GM12878 (cell line): ENCODE results near the gene ADAM11. TPM values are rescaled to one million over a fixed set of nuclear protein-coding genes. Genes with fewer than 3 reads are reported as not detected.

Experiments used
- ATAC-seq: fragments of 200-7000 bp; cut with Tn5 transposase; 3 replicates; pipeline ENCODE4 v1.9.1; 2020; ENCODE audit warnings: mild to moderate bottlenecking, moderate library complexity
- BruUV-seq: library from RNA; stranded (reverse); fragments of 400-500 nt; replicated peaks from 2 replicates; lab custom pipeline; 2021; lab: Mats Ljungman, UMichigan
- CTCF ChIA-PET: fragments of 300-600 bp; sonication (Branson Sonifier 250); formaldehyde crosslinking; extraction: SDS; loops from one replicate; lab custom pipeline; 2021; ENCODE audit warnings: inconsistent platforms; lab: Yijun Ruan, JAX
- POLR2A ChIA-PET: fragments of 350-600 bp; formaldehyde crosslinking; extraction: SDS; loops from one replicate; lab custom pipeline; 2021; ENCODE audit warnings: inconsistent platforms; lab: Charles Lee
- RAD21 ChIA-PET: fragments of 300-600 bp; sonication (Branson Sonifier 250); formaldehyde crosslinking; loops from one replicate; lab custom pipeline; 2023; ENCODE audit warnings: antibody characterized with exemption; ENCODE audit not compliant: unreplicated experiment; lab: Charles Lee
- SMC1A ChIA-PET: fragments of 300-600 bp; sonication (Branson Sonifier 250); formaldehyde crosslinking; loops from one replicate; lab custom pipeline; 2023; ENCODE audit not compliant: unreplicated experiment, uncharacterized antibody; lab: Charles Lee
- DNase-seq: peaks from one replicate; pipeline ENCODE4 v3.0.0-alpha.2; 2011; ENCODE audit warnings: low read depth, low spot score
- FAIRE-seq: peaks from 3 replicates; lab custom pipeline; 2011; peaks lifted over from hg19 to GRCh38; lab: Jason Lieb, UNC
- H2AFZ ChIP-seq: 2 replicates; pipeline ENCODE4 v1.6.0; 2011; ENCODE audit warnings: low read depth, low read length, control low read depth; ENCODE audit not compliant: control insufficient read depth
- H3K27ac ChIP-seq: 2 replicates; pipeline ENCODE4 v1.5.1; 2011; ENCODE audit warnings: control low read depth; ENCODE audit not compliant: control insufficient read depth, insufficient read depth
- H3K27me3 ChIP-seq, 2 experiments: replicated peaks in 1 of 2; 2 replicates each; pipeline versions ENCODE4 v1.6.0 to v1.6.1; 2011; ENCODE audit warnings: low read length in 1 of 2; ENCODE audit not compliant: control insufficient read depth in 2 of 2, insufficient read depth in 2 of 2
- H3K36me3 ChIP-seq, 2 experiments: 2 replicates each; pipeline ENCODE4 v1.5.1; 2011; ENCODE audit warnings: low read length in 1 of 2; ENCODE audit not compliant: control insufficient read depth in 2 of 2, insufficient read depth in 2 of 2
- H3K4me1 ChIP-seq: 2 replicates; pipeline ENCODE4 v1.6.1; 2011; ENCODE audit warnings: mild to moderate bottlenecking, low read length, moderate library complexity, mixed read lengths; ENCODE audit not compliant: control insufficient read depth, insufficient read depth
- H3K4me2 ChIP-seq: 2 replicates; pipeline ENCODE4 v1.6.0; 2011; ENCODE audit warnings: control low read depth; ENCODE audit not compliant: control insufficient read depth, insufficient read depth
- H3K4me3 ChIP-seq: fragments of 200-600 bp; sonication (generic); 2 replicates; pipeline ENCODE4 v1.5.1; 2016
- H3K79me2 ChIP-seq: 2 replicates; pipeline ENCODE4 v1.6.0; 2011; ENCODE audit warnings: low read length; ENCODE audit not compliant: control insufficient read depth, insufficient read depth
- H3K9ac ChIP-seq: 2 replicates; pipeline ENCODE4 v1.8.0; 2011; ENCODE audit warnings: low read length, control low read depth, mixed read lengths; ENCODE audit not compliant: control insufficient read depth, insufficient read depth
- H3K9me3 ChIP-seq: replicated peaks from 3 replicates; pipeline ENCODE4 v1.5.1; 2011; ENCODE audit warnings: mild to moderate bottlenecking, low read length; ENCODE audit not compliant: control insufficient read depth, insufficient read depth
- H4K20me1 ChIP-seq: 2 replicates; pipeline ENCODE4 v1.6.0; 2011; ENCODE audit not compliant: control insufficient read depth, insufficient read depth
- BRCA1 ChIP-seq: IDR thresholded peaks from 2 replicates; pipeline ENCODE4 v1.6.1; 2011; ENCODE audit warnings: low read depth, low read length, improper control_type of control experiment
- FOS ChIP-seq: IDR thresholded peaks from 3 replicates; pipeline ENCODE4 v1.6.1; 2011; ENCODE audit warnings: borderline replicate concordance; ENCODE audit not compliant: insufficient read length; ENCODE audit errors: extremely low read depth
- HDGF ChIP-seq: fragments of 450-650 bp; IDR thresholded peaks from 2 replicates; pipeline ENCODE4 v1.6.1; 2016; ENCODE audit warnings: antibody characterized with exemption
- LARP7 ChIP-seq: fragments of 450-650 bp; IDR thresholded peaks from 2 replicates; pipeline ENCODE4 v1.6.1; 2017; ENCODE audit warnings: mild to moderate bottlenecking
- NFIC ChIP-seq: IDR thresholded peaks from 2 replicates; pipeline ENCODE4 v1.6.1; 2012; ENCODE audit warnings: low read depth, mild to moderate bottlenecking, inconsistent platforms, low read length, moderate library complexity
- POU2F2 ChIP-seq: IDR thresholded peaks from 3 replicates; pipeline ENCODE4 v1.6.1; 2011; ENCODE audit warnings: low read depth, mild to moderate bottlenecking, low read length, borderline replicate concordance
- SMC3 ChIP-seq: IDR thresholded peaks from 2 replicates; pipeline ENCODE4 v1.6.1; 2011; ENCODE audit warnings: low read length, improper control_type of control experiment, borderline replicate concordance
- SRF ChIP-seq, 2 experiments: IDR thresholded peaks; 2 replicates each; pipeline ENCODE4 v1.6.1; 2011; ENCODE audit warnings: low read depth in 2 of 2, low read length in 2 of 2, mild to moderate bottlenecking in 1 of 2, moderate library complexity in 1 of 2
- WGBS: methylation state at CpG from one replicate; pipeline ENCODE4 v1.1.6; 2016; ENCODE audit warnings: low lambda C conversion rate; ENCODE audit not compliant: insufficient replicate concordance, insufficient coverage; ENCODE audit errors: missing lambda C conversion rate; 5-methylcytosine and 5-hydroxymethylcytosine counted together
- in situ Hi-C: fragments of 300-500 bp; cut with MboI; formaldehyde crosslinking; loops from 9 replicates; pipeline ENCODE4 v1.14.3; 2018; ENCODE audit warnings: mixed read lengths
- intact Hi-C: fragments of 100-400 bp; cut with micrococcal nuclease; formaldehyde crosslinking; loops from one replicate; pipeline ENCODE4 v1.14.2; 2022; ENCODE audit not compliant: unreplicated experiment
- polyA plus RNA-seq, 11 experiments: library from polyadenylated mRNA; depleted of rRNA in 4 of 11; unstranded in 6 of 11; stranded (reverse) in 5 of 11; fragments of >200 nt; fragmentation: Nextera tagmentation in 4 of 11; fragmentation: Illumina TruSeq in 1 of 11; extraction: Ambion mirVana in 4 of 11; extraction: Trizol in 1 of 11; gene quantifications; 1 replicate in 1 of 11; 2 replicates in 10 of 11; pipeline versions ENCODE4 v1.2.1 to v1.2.3, GENCODE V29; 2011 to 2016; ENCODE audit warnings: inconsistent platforms in 2 of 11, missing spikeins in 2 of 11, low read depth in 1 of 11
- total RNA-seq, 4 experiments: library from RNA; depleted of rRNA in 3 of 4; stranded (reverse); fragments of >200 nt in 3 of 4; fragmentation: Illumina TruSeq in 1 of 4; extraction: Trizol in 1 of 4; gene quantifications; 2 replicates each; pipeline versions ENCODE4 v1.2.1 to v1.2.3, GENCODE V29; 2013 to 2021
- TF ChIP-seq, protein P1 (sequence below): fragments of 450-650 bp; IDR thresholded peaks from 2 replicates; pipeline ENCODE4 v1.6.1; 2016; ENCODE audit warnings: mild to moderate bottlenecking
- TF ChIP-seq, protein P2 (sequence below): IDR thresholded peaks from 2 replicates; pipeline ENCODE4 v1.6.1; 2011; ENCODE audit warnings: borderline replicate concordance, low read depth, mild to moderate bottlenecking, moderate library complexity, mixed read lengths, low read length; ENCODE audit not compliant: insufficient read depth; ENCODE audit errors: extremely low read length
- TF ChIP-seq, protein P3 (sequence below): fragments of 450-650 bp; IDR thresholded peaks from 2 replicates; pipeline ENCODE4 v1.6.1; 2016; ENCODE audit warnings: mild to moderate bottlenecking

Gene ADAM11
- total and polyA plus RNA-seq, 10 of the 15 experiments (the other 5 are each of a cell fraction or from before 2014, with no cell fraction given): 0.03 to 0.37 (median 0.06) TPM; not detected in 3

DNA sequence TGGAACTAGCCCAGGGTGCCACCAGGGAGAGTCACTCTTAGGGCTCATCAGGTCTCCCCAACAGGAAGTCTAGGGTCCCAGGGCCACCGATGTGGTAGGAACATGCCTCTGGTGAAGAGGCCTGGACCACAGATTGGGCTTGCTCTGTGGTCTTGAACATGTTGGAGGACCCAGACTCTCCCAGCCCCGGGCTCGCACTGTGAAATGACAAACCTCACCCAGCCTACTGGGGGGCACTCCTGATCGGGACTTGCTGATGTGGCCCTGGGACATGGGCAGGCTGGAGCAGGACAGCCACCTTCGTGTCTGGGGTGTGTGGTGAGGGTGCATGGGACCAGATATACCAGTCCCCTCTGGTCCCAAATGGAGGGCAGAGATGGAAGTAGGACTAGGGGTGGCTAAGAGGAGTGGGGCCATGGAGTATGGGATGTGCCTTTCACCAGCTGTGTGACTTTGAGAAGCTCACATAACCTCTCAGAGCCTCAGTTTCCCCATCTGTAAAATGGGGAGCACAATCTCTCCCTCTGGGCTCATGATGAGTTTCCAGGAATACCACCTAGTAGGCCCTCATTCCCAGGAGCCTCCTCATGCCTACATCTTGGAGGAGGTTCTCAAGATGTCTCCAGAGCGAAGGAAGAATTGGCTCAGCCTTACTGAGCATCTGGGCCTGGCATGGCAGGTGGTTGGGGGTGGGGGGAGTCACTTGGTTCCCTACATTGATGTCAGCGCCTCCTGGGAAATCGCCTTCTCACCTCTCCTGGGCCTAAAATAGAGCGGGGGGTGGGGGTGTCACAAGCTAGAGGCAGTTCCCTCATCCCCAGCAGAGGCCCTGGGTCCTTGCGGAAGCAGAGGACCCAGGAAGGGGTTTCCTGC lies 1.5 kb upstream of the ADAM11 start:
- ChIA-PET RAD21 (no interaction called here), SMC1A (no interaction called here), POLR2A (interaction anchor here (0.6 kb wide), 1 partner anchor 671 kb away, joined by 3 read pairs; no protein-coding TSS in a partner anchor), CTCF (no interaction called here)
- ATAC-seq (no peak; the same call in 2 of the 3 replicates), FAIRE-seq (no peak), DNase-seq (no peak)
- H4K20me1 ChIP-seq: no peaks in the 10 kb centered on the region
- no peak overlapping the region for H2AFZ ChIP-seq
- no peaks in the 10 kb centered on the region for H3K36me3 ChIP-seq
- H3K4me3 ChIP-seq: no peak overlapping the region
- no peaks in the 10 kb centered on the region for H3K9me3 ChIP-seq
- TF ChIP-seq, protein P1, sequence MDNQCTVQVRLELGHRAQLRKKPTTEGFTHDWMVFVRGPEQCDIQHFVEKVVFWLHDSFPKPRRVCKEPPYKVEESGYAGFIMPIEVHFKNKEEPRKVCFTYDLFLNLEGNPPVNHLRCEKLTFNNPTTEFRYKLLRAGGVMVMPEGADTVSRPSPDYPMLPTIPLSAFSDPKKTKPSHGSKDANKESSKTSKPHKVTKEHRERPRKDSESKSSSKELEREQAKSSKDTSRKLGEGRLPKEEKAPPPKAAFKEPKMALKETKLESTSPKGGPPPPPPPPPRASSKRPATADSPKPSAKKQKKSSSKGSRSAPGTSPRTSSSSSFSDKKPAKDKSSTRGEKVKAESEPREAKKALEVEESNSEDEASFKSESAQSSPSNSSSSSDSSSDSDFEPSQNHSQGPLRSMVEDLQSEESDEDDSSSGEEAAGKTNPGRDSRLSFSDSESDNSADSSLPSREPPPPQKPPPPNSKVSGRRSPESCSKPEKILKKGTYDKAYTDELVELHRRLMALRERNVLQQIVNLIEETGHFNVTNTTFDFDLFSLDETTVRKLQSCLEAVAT: no peak
- TF ChIP-seq POU2F2: no peak
- TF ChIP-seq, protein P2, sequence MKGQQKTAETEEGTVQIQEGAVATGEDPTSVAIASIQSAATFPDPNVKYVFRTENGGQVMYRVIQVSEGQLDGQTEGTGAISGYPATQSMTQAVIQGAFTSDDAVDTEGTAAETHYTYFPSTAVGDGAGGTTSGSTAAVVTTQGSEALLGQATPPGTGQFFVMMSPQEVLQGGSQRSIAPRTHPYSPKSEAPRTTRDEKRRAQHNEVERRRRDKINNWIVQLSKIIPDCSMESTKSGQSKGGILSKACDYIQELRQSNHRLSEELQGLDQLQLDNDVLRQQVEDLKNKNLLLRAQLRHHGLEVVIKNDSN: no peak
- TF ChIP-seq HDGF: no peak
- TF ChIP-seq SMC3: no peak
- no peak for TF ChIP-seq NFIC
- no peak for TF ChIP-seq FOS
- TF ChIP-seq SRF (IDR thresholded peaks at IDR 0.05; ENCODE audit: low read depth in 2 of 2, low read length in 2 of 2): no peak
- no peak for TF ChIP-seq LARP7
- no peak for TF ChIP-seq BRCA1
- TF ChIP-seq, protein P3, sequence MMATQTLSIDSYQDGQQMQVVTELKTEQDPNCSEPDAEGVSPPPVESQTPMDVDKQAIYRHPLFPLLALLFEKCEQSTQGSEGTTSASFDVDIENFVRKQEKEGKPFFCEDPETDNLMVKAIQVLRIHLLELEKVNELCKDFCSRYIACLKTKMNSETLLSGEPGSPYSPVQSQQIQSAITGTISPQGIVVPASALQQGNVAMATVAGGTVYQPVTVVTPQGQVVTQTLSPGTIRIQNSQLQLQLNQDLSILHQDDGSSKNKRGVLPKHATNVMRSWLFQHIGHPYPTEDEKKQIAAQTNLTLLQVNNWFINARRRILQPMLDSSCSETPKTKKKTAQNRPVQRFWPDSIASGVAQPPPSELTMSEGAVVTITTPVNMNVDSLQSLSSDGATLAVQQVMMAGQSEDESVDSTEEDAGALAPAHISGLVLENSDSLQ: no peak
- WGBS: 33% methylated on average over 10 of the region's 10 CpGs
- H3K27me3 ChIP-seq: peaks cover 1 to 4% of the 10 kb centered on the region in 2 experiments; a peak in 3 of 4 replicates
- no peak overlapping the region for H3K9ac ChIP-seq
- no peak overlapping the region for H3K27ac ChIP-seq
- no peaks in the 10 kb centered on the region for H3K4me1 ChIP-seq
- in situ Hi-C loops (no loop called here), intact Hi-C loops (no loop called here)
- no peak overlapping the region for H3K4me2 ChIP-seq
- no peaks in the 10 kb centered on the region for H3K79me2 ChIP-seq
- no TSS peak for BruUV-seq
